MM.1S (cell line): ENCODE data around the gene UBN2.

Experiments
- DNase-seq: peaks from one replicate; pipeline ENCODE4 v3.0.0-alpha.2; 2015
- H2AFZ ChIP-seq: fragments of 300-600 bp; sonication (generic); 2 replicates; pipeline ENCODE4 v1.6.0; 2016; ENCODE audit warnings: antibody characterized with exemption, low read length
- H3F3A ChIP-seq: fragments of 300-600 bp; sonication (generic); 2 replicates; pipeline ENCODE4 v1.6.1; 2016; ENCODE audit warnings: mild to moderate bottlenecking, antibody characterized with exemption, low read length, moderate library complexity, mixed read lengths; ENCODE audit not compliant: insufficient read depth
- H3K27ac ChIP-seq: fragments of 300-600 bp; sonication (generic); 2 replicates; pipeline ENCODE4 v1.5.1; 2016; ENCODE audit warnings: mild to moderate bottlenecking, low read length
- H3K27me3 ChIP-seq: fragments of 300-600 bp; sonication (generic); replicated peaks from 2 replicates; pipeline ENCODE4 v1.6.0; 2016; ENCODE audit warnings: low read length; ENCODE audit not compliant: insufficient read depth
- H3K36me3 ChIP-seq: fragments of 300-600 bp; sonication (generic); replicated peaks from 2 replicates; pipeline ENCODE4 v1.6.1; 2016; ENCODE audit warnings: mild to moderate bottlenecking, low read length, mixed read lengths; ENCODE audit not compliant: insufficient read depth
- H3K4me1 ChIP-seq: fragments of 300-600 bp; sonication (generic); 2 replicates; pipeline ENCODE4 v1.6.1; 2016; ENCODE audit warnings: low read length, mixed read lengths
- H3K4me2 ChIP-seq: fragments of 300-600 bp; sonication (generic); 2 replicates; pipeline ENCODE4 v1.6.0; 2016; ENCODE audit warnings: low read depth, low read length
- H3K4me3 ChIP-seq: fragments of 300-600 bp; sonication (generic); 2 replicates; pipeline ENCODE4 v1.5.1; 2016; ENCODE audit warnings: low read length, mixed read lengths
- H3K79me2 ChIP-seq: fragments of 300-600 bp; sonication (generic); 2 replicates; pipeline ENCODE4 v1.6.1; 2016; ENCODE audit warnings: mixed run types, low read length, mixed read lengths
- H3K9ac ChIP-seq: fragments of 300-600 bp; sonication (generic); 2 replicates; pipeline ENCODE4 v1.6.1; 2016; ENCODE audit warnings: low read length, mixed read lengths
- H3K9me2 ChIP-seq: fragments of 300-600 bp; sonication (generic); replicated peaks from 2 replicates; pipeline ENCODE4 v1.6.1; 2016; ENCODE audit warnings: mild to moderate bottlenecking, low read length, mixed read lengths; ENCODE audit not compliant: insufficient read depth
- H3K9me3 ChIP-seq: fragments of 300-600 bp; sonication (generic); replicated peaks from 2 replicates; pipeline ENCODE4 v1.6.1; 2016; ENCODE audit warnings: mild to moderate bottlenecking, low read length, mixed read lengths; ENCODE audit not compliant: insufficient read depth
- H4K20me1 ChIP-seq: fragments of 300-600 bp; sonication (generic); 2 replicates; pipeline ENCODE4 v1.6.1; 2016; ENCODE audit warnings: mild to moderate bottlenecking, low read length, moderate library complexity, mixed read lengths; ENCODE audit not compliant: insufficient read depth
- CTCF ChIP-seq: fragments of 300-600 bp; sonication (generic); IDR thresholded peaks from 2 replicates; pipeline ENCODE4 v1.5.1; 2016; ENCODE audit warnings: antibody characterized with exemption, low read length, mixed read lengths
- EZH2 ChIP-seq: fragments of 300-600 bp; sonication (generic); optimal IDR thresholded peaks from 2 replicates; pipeline ENCODE3; 2017; ENCODE audit warnings: low read depth, mild to moderate bottlenecking, antibody characterized with exemption, low read length, mixed read lengths
- EZH2phosphoT487 ChIP-seq: fragments of 300-600 bp; sonication (generic); IDR thresholded peaks from 2 replicates; pipeline ENCODE4 v1.6.1; 2018; ENCODE audit warnings: antibody characterized with exemption, low read length

Gene UBN2

GRCh38 chr7:139293534-139293933 is 62.5 kb downstream of the UBN2 start:
- Histone ChIP-seq H3F3A (no peaks in the 10 kb centered on the region), H4K20me1 (no peaks in the 10 kb centered on the region), H3K9ac (no peak overlapping the region), H3K4me2 (no peak overlapping the region), H3K4me3 (no peak overlapping the region), H2AFZ (no peak overlapping the region), H3K36me3 (no peaks in the 10 kb centered on the region), H3K27ac (no peak overlapping the region), H3K79me2 (no peaks in the 10 kb centered on the region), H3K9me2 (no peaks in the 10 kb centered on the region), H3K4me1 (no peaks in the 10 kb centered on the region), H3K9me3 (no peaks in the 10 kb centered on the region), H3K27me3 (no peaks in the 10 kb centered on the region)
- DNase-seq = no peak
- TF ChIP-seq EZH2 = no peak
- no peak for TF ChIP-seq CTCF
- no peak for TF ChIP-seq EZH2phosphoT487

GRCh38 chr7:139294241-139294640 is 63.2 kb downstream of the UBN2 start:
- Histone ChIP-seq H4K20me1 (no peaks in the 10 kb centered on the region), H2AFZ (no peak overlapping the region), H3K36me3 (no peaks in the 10 kb centered on the region), H3K27ac (no peak overlapping the region), H3K9me2 (no peaks in the 10 kb centered on the region), H3F3A (no peaks in the 10 kb centered on the region), H3K4me2 (no peak overlapping the region), H3K9ac (no peak overlapping the region), H3K27me3 (no peaks in the 10 kb centered on the region), H3K9me3 (no peaks in the 10 kb centered on the region), H3K4me3 (no peak overlapping the region), H3K4me1 (no peaks in the 10 kb centered on the region), H3K79me2 (no peaks in the 10 kb centered on the region)
- no peak for DNase-seq
- TF ChIP-seq EZH2 (no peak), CTCF (no peak), EZH2phosphoT487 (no peak)

- DNase-seq = no peak
- Histone ChIP-seq H3K9ac (no peak overlapping the region), H3K4me3 (no peak overlapping the region), H3K36me3 (no peaks in the 10 kb centered on the region), H4K20me1 (no peaks in the 10 kb centered on the region), H3K27ac (no peak overlapping the region), H3K4me1 (no peaks in the 10 kb centered on the region), H3K79me2 (no peaks in the 10 kb centered on the region), H3K27me3 (no peaks in the 10 kb centered on the region), H3K4me2 (no peak overlapping the region), H3K9me3 (no peaks in the 10 kb centered on the region), H3F3A (no peaks in the 10 kb centered on the region), H3K9me2 (no peaks in the 10 kb centered on the region), H2AFZ (no peak overlapping the region)
- TF ChIP-seq CTCF = no peak
Observed at GRCh38 chr7:139294951-139295575, 64.0 kb downstream of the UBN2 start.
